Middle frontal gyrus (tissue), 1 donor: ENCODE measurements around the gene CNFN.

Experiments used
- DNase-seq: peaks from one replicate; pipeline ENCODE4 v3.0.0-alpha.2; 2015; ENCODE audit warnings: low spot score; ENCODE audit errors: extremely low spot score

Gene CNFN, protein sequence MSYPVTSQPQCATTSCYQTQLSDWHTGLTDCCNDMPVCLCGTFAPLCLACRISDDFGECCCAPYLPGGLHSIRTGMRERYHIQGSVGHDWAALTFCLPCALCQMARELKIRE

DNA sequence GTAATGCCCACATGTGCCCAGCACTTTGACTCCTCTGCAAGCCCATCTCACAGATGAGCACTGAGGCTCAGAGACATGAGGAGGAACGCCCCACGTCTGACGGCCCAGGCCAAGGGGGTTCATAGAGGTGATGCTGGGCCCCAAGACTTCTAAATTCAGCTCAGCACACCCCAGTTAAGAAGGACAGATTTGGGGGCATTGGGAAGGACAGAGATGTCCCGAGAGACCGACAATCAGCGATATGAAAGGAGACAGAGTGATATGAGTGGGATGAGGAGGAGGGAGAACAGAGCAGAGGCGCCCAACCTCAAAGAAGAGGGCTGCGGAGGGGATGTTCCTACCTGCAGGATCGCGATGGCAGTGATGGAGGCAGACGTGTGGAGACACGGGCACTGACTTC is at the start of gene CNFN:
Gene CNFN, minus strand, starts transcription at position 399 of the 400 bp plus-strand sequence. CDS start 1,260 bp downstream, outside the sequence.
- no peak for DNase-seq

DNA sequence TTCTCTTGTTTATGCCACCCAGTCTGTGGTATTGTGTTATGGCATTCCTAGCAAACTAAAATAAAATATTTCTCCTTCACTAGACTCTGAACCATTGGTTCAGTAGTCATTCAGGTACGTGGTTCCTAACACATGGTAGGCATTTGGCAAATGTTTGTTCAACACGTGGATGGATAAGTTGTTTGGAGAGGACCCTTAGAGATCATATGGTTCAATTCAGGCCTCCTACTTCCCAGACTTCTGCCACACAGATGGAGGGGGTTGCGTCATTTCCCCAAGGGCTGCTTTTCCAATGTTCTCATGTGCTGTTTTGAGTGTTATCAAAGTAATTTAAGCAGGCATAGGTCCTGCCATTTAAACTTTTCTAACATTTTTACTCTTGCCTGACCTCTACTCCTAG is 45.9 kb upstream of the CNFN start:
- no peak for DNase-seq

DNA sequence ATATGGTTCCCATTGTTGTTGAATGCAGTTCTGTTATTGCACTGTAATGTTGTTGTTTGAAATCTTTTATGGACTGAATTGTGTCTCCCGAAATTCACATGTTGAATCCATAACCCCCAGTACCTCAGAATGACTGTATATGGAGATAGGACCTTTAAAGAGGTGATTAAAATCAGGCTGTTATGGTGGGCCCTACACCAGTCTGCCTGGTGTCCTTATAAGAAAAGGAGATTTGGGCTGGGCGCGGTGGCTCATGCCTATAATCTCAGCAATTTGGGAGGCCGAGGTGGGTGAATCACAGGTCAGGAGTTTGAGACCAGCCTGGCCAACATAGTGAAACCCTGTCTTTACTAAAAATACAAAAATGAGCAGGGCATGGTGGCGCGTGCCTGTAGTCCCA is 45.2 kb upstream of the CNFN start:
- DNase-seq, result no peak

DNA sequence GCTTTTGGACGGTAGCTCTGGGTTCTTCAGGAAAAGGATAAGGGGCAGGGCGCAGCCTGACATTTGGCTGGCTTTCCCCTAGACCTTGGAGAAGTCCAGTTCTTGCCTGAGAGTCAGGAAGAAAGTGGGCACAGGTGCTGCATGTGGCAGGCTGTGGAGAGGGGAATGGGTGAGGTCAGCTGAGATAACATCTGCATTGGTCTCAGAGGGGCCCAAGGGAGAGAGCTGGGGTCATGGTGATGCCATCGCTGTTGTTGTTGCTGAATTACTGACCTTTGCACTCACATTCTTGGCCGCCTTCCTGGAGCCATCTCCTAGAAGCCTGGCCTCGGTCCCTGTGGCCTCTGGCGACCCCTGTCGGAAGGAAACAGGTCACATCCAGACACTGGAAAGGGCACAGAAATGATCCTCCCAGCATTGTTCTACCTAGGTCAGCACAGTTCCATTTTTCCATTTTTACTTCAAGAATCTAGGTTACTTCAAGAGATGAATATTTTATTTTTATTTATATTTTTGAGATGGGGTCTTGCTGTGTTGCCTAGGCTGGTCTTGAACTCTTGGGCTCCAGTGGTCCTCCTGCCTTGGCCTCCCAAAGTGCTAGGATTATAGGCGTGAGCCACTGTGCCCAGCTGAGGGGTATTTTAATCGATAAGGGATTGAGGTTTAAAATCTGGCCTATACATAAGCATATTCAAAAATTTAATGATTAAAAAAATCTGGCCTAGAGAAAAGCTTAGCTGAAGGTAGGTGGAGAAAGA is 43.6 kb upstream of the CNFN start:
- peak; percentile 44 for DNase-seq

DNA sequence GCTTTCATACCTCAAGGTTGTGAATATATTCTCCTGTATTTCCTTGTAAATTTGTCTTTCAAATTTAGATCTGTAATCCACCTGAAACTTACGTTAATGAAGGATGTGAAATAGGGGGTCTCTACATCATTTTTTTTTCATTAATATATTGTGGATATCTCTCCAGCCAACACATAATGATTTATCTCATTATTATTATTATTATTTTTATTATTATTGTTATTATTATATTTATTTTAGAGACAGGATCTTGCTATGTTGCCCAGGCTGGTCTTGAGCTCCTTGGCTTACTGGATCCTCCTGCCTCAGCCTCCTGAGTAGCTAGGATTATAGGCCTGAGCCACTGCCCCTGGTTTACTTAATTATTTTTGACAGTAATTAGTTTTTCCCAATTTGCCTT is 41.4 kb upstream of the CNFN start:
- no peak for DNase-seq

DNA sequence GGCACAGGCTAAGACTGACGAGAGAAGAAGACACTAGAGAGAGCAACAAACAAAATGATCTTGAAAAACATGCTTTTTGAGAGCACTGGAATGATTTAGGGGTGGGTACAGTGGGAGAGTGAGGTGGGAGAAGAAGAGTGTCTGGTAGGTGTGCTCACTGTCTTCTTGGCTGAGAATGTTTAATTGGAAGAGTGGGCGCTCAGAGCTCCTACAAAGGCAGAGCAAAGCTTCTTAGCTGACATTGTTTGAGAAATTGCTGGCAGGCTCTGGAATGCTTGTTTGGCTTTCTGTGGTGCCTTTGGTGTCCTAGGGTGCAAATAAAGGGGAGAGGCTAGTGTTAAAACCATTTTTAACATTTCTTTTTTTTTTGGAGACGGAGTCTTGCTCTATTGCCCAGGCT is 38.6 kb upstream of the CNFN start:
- DNase-seq, result no peak

DNA sequence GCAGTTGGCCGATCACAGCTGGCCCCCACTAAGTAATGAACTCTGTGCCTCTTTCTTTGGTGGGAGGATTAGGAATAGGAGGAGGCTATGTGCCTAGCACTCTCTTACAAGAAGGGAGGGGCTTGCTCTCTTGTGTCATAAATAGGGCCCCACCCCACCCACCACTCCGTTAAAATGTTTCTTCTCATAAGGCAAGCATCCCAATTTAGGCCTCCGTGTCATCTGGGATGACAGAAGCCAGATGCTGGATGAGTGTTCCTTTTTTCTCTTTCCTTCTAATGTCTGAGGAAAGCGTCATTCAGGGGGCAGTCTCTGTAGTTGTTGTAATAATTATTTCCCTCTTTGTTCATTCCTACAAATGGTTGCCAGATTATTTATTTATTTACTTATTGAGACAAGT is 37.2 kb upstream of the CNFN start, which contains the start of gene LIPE:
Gene LIPE, minus strand, starts transcription at position 76 of the 400 bp plus-strand sequence. CDS start 239 bp downstream, outside the sequence.
- DNase-seq, result no peak

DNA sequence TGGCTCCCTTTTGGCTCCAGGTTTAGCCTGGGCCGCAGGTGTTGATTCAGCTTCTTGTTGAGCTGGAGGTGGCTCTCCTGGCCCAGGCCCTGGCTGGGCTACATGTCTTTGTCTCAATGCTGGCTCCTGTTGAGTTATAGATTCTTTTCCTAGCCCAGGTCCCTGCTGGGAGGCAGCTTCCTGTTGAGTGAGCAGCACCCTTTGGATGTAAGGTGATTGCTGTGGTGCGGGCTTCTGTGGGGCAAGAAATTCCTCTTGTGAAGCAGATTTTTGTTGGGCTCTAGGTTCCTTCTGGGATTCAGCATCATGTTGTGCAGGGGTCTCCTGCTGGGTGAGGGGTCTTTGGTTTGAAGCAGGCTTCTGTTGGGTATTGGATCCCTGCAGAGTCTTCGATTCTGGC is 36.5 kb upstream of the CNFN start:
- DNase-seq, result no peak

DNA sequence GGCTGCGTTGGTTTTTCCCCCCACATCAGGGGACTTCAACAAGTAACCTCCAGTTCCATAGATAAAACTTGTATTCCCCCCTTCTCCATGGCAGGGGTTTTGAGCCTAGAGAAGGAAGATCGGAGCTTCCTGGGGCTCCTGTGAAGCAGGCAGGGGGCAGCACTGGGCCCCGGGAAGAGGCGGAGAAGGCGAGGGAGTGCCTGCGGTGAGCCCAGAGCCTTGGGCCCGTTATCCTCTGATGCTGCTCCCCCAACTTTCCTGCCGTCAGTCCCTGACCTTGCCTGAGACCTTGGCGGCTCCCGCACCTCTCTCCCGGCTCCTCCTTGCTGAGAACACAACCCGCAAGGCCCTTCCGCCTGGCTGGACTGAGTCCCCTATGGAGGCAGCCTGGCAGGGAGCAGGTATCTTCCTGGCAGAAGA is 34.6 kb upstream of the CNFN start:
- DNase-seq, result no peak

DNA sequence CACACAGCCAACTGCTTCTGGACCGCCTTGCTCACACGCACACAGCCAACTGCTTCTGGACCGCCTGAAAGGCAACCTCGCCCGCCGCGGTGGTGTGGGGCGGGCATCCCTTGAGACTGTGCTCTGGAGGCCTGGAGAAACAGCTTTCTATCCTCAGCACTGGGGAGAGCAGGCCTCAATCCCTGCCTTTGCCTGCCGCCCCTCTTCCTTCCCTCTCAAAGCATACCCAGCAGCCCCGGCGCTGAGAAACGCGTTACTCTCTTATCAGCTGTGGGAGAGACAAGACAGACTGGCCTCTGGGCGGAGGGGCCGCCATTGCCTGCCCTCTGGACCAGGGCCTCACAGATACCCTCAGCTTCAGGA is 34.2 kb upstream of the CNFN start:
- no peak for DNase-seq

DNA sequence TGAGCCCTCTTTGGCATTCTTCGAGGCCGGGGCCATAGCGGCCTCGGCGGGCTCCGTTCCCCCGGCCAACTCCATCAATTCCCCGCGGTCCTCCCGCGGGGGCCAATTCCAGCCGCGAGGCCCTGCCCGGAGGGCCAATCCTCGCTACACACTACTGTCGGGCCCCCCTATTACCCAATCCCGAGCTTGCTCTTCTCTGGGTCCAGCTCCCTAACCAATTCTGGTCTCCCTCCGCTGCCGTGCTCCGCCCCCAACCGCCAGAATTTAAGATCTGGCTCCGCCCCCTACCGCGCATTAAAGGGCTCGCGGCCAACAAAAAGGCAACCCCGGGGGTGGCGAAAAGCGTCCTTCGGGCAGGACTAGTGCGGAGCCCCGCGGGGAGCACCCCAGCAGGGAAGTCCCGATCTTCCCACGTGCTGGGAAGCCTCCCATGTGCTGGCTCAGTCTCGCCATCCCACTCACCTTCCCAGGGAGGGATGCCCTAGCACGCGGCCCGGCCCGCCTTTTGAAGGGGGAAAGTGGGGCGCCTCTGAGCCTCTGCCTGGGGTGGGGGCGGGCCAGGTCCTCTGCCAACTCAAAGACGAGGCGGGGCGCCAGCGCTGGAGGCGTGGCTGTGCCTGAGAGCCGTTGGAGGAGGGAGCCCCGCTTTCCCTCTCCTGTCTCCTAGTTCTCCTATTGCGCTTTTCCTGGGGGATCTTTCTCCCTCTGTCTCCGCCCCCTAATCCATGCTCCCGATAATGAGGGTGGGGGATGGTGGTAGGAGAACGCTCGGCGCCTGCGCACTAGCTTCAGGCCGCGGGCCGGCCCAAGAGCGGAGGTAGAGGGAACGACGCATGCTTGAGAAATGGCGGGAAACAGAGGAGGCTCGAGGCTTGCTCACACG is 33.6 kb upstream of the CNFN start:
- DNase-seq, result peak; percentile 92

DNA sequence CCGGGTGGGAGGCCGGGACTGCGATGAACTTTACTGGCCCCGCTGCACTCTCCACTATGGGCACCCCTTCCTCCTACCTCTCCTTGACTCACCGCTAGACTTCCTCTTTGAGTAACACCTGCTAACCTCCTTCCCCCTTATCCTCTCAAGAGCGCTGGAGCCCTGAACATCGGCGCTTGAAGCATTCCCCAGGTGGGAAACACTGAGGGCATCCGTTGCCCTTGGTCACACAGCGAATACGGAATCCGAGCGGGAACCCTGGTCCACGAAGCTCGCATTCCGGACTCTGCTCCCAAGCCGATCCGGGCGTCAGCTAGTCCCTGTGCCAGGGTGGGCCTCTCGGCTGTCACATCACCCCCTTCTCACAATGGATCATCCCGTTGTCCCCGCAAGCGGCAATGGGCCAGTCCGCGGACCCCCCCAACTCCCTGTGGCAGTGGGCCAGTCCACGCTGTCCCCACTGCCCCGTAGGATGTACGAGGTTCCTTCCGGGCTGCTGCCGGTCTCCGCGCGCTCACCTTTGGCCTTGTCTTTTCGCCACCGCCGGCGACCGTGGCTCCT is 32.9 kb upstream of the CNFN start:
- no peak for DNase-seq

DNA sequence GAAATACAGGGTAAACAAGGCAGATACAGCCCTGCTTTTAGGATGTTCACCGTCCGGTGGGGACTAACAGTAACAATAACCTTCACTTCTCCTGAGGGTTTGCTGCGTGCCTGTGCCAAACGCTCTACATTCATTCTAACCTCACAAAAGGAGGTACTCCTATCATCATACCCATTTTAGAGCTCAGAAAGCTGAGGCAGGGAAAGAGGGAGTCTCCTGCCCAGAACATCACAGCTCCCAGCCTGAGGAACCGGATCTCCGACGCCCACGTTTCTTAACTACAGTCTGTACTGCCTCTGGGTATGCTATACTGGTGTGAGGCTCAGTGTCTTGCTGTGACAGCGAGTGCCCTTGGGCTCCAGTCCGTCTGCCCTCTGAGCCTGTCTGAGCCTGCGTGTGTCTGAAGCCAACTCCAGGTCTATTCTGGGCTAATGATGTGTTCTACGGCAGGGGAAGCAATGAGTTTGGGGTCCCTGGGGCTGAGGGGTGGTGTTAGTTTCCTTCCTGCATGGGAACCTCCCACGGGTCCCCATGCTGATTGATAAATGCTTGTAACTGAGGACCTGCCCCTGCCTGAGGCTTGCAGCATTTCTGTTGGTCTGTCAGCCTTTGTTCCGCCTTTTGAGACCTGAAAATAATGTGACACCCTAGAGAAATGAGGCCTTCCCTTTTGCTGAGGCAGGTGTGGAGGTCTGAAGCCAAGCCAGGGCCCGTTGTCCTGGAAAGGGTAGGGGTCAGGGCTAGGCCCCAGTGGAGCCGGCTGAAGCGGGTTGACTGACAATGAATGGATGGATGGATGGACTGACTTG is 32.2 kb upstream of the CNFN start:
- DNase-seq, result no peak

DNA sequence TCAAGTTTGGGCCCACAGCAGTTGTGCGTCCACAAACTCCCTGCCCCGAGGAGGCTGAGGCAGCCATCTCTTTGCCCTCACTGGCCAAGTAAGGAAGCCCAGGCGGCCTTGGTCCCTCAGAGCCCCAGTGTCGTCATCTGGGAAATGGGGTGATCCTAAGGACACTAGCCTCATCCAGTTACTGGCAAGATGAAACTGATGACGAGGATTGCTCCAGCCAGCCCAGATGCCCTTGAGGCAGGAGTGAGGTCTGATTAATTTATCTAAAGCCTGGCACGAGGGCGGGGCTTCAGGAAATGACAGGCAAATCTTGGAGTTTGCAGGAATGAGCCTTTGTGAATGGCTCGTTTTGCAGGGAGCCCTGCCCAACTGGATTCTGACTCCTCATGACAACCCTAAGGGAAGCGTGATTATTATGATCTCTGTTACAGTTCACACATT is 31.5 kb upstream of the CNFN start:
- no peak for DNase-seq

DNA sequence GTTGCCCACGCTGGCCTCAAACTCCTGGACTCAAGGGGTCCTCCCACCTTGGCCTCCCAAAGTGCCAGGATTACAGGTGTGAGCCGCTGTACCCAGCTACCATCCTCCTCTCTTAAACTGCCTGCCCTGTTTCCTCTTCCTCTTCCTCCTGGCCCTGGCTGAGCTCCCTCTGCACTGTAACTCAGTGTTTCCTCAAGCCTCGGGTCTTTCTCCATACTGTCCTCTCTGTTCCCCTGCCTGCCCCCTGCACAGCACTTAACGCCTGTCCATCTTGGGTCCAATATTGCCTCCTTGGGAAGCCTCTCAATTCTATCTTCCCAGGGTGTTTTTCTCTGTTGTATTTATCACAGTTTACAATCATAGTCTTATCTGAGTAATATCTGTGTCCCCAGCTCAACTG is 31.0 kb upstream of the CNFN start:
- DNase-seq, result no peak

DNA sequence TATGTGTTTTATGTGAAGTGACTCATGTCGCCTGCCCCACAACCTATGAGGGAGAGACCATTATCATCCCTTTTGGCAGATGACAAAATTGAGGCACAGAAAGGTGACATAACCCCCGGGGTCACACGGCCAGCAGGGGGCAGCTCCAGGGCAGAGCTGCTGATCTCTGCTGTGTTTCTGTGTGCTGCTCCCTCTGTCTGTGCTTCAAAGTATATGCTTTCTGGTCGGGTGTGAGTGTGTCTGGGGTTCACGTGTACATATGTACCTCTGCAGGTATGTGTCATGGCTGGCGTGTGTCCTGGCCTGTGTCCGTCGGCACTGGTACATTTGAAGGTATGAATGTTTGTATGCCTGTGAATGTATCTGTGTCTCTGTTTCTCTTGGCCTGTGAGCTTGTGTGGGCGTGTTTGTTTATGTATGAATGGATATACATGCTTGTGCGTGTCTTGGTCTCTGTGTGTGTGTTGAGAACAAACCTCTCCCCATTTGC is 30.0 kb upstream of the CNFN start:
- DNase-seq, result no peak

DNA sequence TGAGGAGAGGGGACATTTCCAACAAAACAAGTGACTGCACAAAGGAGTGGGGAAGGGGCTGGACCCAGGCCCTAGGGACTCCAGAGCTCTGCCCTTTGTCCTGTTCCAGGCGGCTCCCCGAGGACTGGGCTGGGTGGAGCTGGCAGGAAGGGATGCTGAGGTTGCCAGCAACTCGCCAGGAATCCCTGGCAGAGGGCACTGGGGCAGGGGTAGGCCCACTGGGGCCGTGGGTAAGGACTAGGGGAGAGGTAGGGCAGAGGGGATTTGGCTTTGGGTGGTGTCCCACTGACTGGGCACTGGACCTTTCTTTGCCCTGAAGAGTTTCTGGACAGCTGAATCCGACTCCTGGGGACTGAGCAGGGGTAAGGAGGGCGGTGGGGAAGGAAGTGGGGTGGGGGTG is 29.2 kb upstream of the CNFN start:
- DNase-seq, result no peak

DNA sequence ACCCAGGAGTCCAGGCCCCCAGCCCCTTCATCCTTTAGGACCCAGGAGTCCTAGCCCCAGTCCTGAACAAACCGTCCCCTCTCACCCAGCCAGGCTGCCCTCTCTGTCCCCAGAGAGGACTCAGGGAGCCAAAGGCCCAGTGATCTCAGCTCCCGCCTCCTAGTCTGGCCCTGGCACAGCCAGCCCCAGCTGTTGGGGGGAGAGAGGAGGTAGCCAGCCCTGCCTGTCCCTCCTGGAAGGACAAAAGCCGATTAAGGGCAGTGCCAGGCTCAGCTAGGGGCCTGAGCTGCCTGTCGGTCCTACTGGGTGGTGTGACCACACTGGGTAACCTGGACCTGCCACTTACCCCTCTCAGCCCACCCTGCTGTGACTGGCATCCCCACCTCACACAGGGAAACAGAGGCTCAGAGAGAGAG is 22.6 kb upstream of the CNFN start:
- no peak for DNase-seq

DNA sequence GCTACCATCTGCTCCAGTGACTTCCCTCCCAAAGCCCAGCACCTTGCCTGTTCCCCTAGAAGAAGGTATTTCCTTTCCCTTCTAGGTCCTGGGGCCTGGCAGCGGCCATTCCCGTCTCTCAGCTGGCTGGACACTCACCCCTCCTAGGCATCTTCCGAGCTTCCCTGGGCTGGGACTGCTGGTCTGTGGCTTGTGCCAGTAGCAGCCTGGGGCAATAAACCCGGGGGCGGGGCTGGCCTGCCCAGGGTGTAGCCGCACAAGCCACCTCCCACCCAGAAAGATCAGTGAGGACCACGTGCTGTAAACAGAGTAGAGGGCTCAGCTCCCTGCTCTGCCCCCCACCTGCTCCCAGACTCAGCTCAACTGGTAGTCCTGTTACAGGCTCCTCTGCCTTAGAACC is 22.1 kb upstream of the CNFN start:
- no peak for DNase-seq

DNA sequence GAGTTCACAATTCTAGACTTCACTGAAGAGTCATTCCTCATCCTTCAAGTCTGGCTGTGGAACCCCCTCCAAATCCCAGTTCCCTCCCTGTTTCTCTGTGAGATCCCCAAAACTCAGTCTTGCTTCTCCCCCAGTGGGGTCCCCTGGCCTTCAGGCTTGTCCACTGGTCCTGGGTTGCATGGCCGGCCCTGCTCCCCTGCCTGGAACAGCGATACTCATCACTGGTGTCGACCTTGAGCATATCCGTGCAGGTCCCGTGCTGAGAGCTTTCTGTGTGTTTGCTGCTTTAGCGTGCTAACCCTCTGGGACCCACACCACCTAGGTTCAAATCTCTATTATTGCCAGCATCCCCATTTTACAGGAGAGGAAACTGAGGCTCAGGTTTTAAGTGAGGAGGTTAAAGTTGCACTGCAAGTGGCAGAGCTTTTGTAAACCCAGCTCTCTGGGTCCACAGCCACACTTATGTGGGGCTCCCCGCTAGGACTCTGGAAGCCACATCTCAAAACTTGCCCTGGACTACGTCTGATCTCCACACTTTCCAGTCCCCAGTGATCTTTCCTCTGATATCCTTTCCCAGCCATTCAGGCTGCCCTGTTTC is 21.6 kb upstream of the CNFN start:
- no peak for DNase-seq

DNA sequence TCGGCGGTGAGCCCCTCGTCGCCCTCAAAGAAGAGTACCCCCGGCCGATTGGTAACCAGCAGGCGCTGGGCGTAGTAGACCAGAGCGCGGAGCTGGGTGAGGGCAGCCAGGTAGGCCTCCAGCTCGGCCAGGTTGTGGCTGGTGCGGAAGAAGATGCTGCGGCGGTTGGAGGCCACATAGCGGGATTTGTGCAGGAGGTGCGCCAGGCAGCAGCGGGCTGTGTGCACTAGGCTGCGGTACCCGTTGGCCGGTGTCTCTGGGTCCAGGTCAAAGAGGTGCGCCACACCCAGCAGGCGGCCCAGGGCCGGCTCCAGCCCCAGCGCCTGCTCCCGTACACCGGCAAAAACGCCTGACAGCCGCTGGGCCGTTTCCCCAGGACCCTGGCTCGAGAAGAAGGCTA is 20.3 kb upstream of the CNFN start:
- DNase-seq, result no peak
